BLaER1 treated with 17β-estradiol and CSF1 and Interleukin-3, amounts not matched to agents 10 nM and 100 nM (cell line): ENCODE measurements around the gene SPCS1.

ENCODE experiments used
- H3K27ac ChIP-seq, 11 experiments: shearing (Covaris generic); formaldehyde crosslinking; 2 replicates each; pipeline ENCODE4 v1.8.1; 2022
- H3K27me3 ChIP-seq, 11 experiments: shearing (Covaris generic); formaldehyde crosslinking; 2 replicates each; pipeline ENCODE4 v1.8.1; 2022
- H3K36me3 ChIP-seq, 11 experiments: shearing (Covaris generic); formaldehyde crosslinking; 2 replicates each; pipeline ENCODE4 v1.8.1; 2022
- H3K4me1 ChIP-seq, 10 experiments: shearing (Covaris generic); formaldehyde crosslinking; 2 replicates each; pipeline ENCODE4 v1.8.1; 2022
- H3K4me2 ChIP-seq, 11 experiments: shearing (Covaris generic); formaldehyde crosslinking; 2 replicates each; pipeline ENCODE4 v1.8.1; 2022
- H3K4me3 ChIP-seq, 10 experiments: shearing (Covaris generic); formaldehyde crosslinking; 2 replicates each; pipeline ENCODE4 v1.8.1; 2022
- H3K9ac ChIP-seq, 11 experiments: shearing (Covaris generic); formaldehyde crosslinking; 2 replicates each; pipeline ENCODE4 v1.8.1; 2022
- H3K9me3 ChIP-seq, 11 experiments: shearing (Covaris generic); formaldehyde crosslinking; replicated peaks in 1 of 11; 2 replicates each; pipeline ENCODE4 v1.8.1; 2022
- H4K20me1 ChIP-seq, 11 experiments: shearing (Covaris generic); formaldehyde crosslinking; 2 replicates each; pipeline ENCODE4 v1.8.1; 2022
- Cebpa-rat ChIP-seq, 11 experiments: shearing (Covaris generic); IDR thresholded peaks; 2 replicates each; pipeline ENCODE4 v1.8.1; 2022

The SPCS1 gene

DNA sequence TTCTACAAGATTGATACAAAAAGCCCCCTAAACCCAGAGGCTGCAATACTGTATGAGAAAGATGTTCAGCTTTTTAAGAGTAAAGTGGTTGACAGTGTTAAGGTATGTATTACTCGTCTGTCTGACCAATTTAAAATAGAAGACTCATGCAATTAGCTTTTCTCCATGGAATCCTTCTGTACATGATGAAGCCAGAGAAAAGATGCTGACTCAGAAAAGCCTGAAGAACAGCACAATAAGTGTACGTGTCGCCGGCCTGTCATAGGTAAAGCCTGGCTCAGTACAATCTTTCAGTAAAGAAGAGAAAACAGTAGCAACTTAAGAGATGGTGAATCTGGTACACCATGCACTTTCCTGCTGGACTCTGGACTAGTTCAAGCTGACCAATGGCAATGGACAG, 48.5 kb downstream of the SPCS1 start:
- H3K27me3 ChIP-seq: no peaks in the 10 kb centered on the region
- TF ChIP-seq Cebpa-rat (IDR thresholded peaks at IDR 0.05): no peak
- peaks cover 0 to 3% (median 0%) of the 10 kb centered on the region in 11 experiments; a peak in 1 of 22 replicates for H3K9me3 ChIP-seq
- H3K4me3 ChIP-seq: no peak overlapping the region
- peaks cover 88 to 100% (median 98%) of the 10 kb centered on the region in 11 experiments for H3K36me3 ChIP-seq
- no peaks in the 10 kb centered on the region for H4K20me1 ChIP-seq
- no peak overlapping the region for H3K9ac ChIP-seq
- H3K4me1 ChIP-seq: peaks cover 0 to 35% (median 7%) of the 10 kb centered on the region in 10 experiments; a peak in 10 of 20 replicates
- no peak overlapping the region for H3K27ac ChIP-seq
- H3K4me2 ChIP-seq: no peak overlapping the region

DNA sequence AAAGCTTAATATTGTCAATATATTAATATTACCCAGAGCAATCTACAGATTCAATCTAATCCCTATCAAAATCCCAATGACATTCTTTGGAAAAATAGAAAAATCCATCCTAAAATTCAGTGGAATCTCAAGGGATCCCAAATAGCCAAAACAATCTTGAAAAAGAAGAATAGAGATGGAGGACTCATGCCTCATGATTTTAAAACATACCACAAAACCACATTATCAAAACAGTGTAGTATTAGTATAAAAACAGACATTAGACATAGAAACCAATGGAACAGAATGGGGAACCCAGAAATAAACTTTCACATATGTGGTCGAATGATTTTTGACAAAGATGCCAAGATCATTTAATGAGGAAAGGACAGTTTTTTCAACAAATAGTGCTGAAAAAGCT, 50.2 kb downstream of the SPCS1 start:
- Histone ChIP-seq H4K20me1 (no peaks in the 10 kb centered on the region), H3K9me3 (peaks cover 0 to 3% (median 0%) of the 10 kb centered on the region in 11 experiments; a peak in 1 of 22 replicates), H3K27me3 (no peaks in the 10 kb centered on the region), H3K4me3 (no peak overlapping the region), H3K9ac (no peak overlapping the region), H3K36me3 (peaks cover 88 to 100% (median 98%) of the 10 kb centered on the region in 11 experiments), H3K27ac (no peak overlapping the region), H3K4me2 (no peak overlapping the region), H3K4me1 (peaks cover 0 to 35% (median 7%) of the 10 kb centered on the region in 10 experiments; a peak in 10 of 20 replicates)
- TF ChIP-seq Cebpa-rat (IDR thresholded peaks at IDR 0.05): no peak
